IMR-90 (cell line): ENCODE data around the gene DPYSL5. TPM values are rescaled to one million over a fixed set of nuclear protein-coding genes. Genes with fewer than 3 reads are reported as not detected.

Source experiments
- ATAC-seq: fragments of 200-7000 bp; cut with Tn5 transposase; 2 replicates; pipeline ENCODE4 v1.9.1; 2020; ENCODE audit warnings: low read depth, mild to moderate bottlenecking, moderate library complexity
- BruUV-seq: library from RNA; stranded (reverse); fragments of 400-500 nt; replicated peaks from 2 replicates; lab custom pipeline; 2021; lab: Mats Ljungman, UMichigan
- CTCF ChIA-PET: fragments of 300-600 bp; formaldehyde crosslinking; extraction: SDS; loops from one replicate; lab custom pipeline; 2021; ENCODE audit warnings: antibody characterized with exemption; lab: Yijun Ruan, JAX
- POLR2A ChIA-PET: fragments of 300-600 bp; sonication (Branson Sonifier 250); formaldehyde crosslinking; loops from one replicate; lab custom pipeline; 2022; ENCODE audit warnings: antibody characterized with exemption; ENCODE audit not compliant: unreplicated experiment; lab: Charles Lee
- DNase-seq: peaks from one replicate; pipeline ENCODE4 v3.0.0; 2013
- H2AFZ ChIP-seq: replicated peaks from 2 replicates; pipeline ENCODE3; 2013; ENCODE audit warnings: low read length, mild to moderate bottlenecking; ENCODE audit not compliant: poor library complexity
- H2AK5ac ChIP-seq: 2 replicates; pipeline ENCODE4 v1.6.1; 2013; ENCODE audit warnings: low read depth, low read length, inconsistent platforms
- H2AK9ac ChIP-seq: replicated peaks from 2 replicates; pipeline ENCODE3; 2013; ENCODE audit warnings: mild to moderate bottlenecking, low read depth, low read length, moderate library complexity; ENCODE audit not compliant: poor library complexity
- H2BK120ac ChIP-seq: 2 replicates; pipeline ENCODE4 v1.6.1; 2013; ENCODE audit warnings: low read depth, low read length, inconsistent platforms
- H2BK15ac ChIP-seq: 3 replicates; pipeline ENCODE4 v1.6.1; 2013; ENCODE audit warnings: low read depth, low read length, inconsistent platforms
- H2BK20ac ChIP-seq: 2 replicates; pipeline ENCODE4 v1.6.1; 2013; ENCODE audit warnings: low read depth, mild to moderate bottlenecking, inconsistent platforms, low read length, moderate library complexity
- H2BK5ac ChIP-seq: 2 replicates; pipeline ENCODE4 v1.6.1; 2013; ENCODE audit warnings: mild to moderate bottlenecking, low read depth, low read length, inconsistent platforms; ENCODE audit not compliant: poor library complexity, severe bottlenecking
- H3K14ac ChIP-seq: replicated peaks from 2 replicates; pipeline ENCODE4 v1.6.1; 2013; ENCODE audit warnings: low read depth, low read length, inconsistent platforms
- H3K18ac ChIP-seq: 2 replicates; pipeline ENCODE4 v1.6.1; 2013; ENCODE audit warnings: low read depth, low read length, control low read depth
- H3K23ac ChIP-seq: 2 replicates; pipeline ENCODE4 v1.6.1; 2013; ENCODE audit warnings: low read depth, low read length, inconsistent platforms
- H3K27ac ChIP-seq: 2 replicates; pipeline ENCODE4 v1.5.1; 2013; ENCODE audit warnings: mild to moderate bottlenecking, control low read depth, low read length; ENCODE audit not compliant: insufficient read depth
- H3K27me3 ChIP-seq: 2 replicates; pipeline ENCODE4 v1.6.1; 2013; ENCODE audit warnings: low read length; ENCODE audit not compliant: control insufficient read depth, insufficient read depth
- H3K36me3 ChIP-seq: 2 replicates; pipeline ENCODE4 v1.6.1; 2013; ENCODE audit warnings: low read length, mixed read lengths; ENCODE audit not compliant: control insufficient read depth, insufficient read depth
- H3K4ac ChIP-seq: 2 replicates; pipeline ENCODE4 v1.6.1; 2013; ENCODE audit warnings: low read depth, low read length, inconsistent platforms
- H3K4me1 ChIP-seq: 2 replicates; pipeline ENCODE4 v1.6.1; 2013; ENCODE audit warnings: low read length, mixed read lengths; ENCODE audit not compliant: control insufficient read depth, insufficient read depth
- H3K4me2 ChIP-seq: 2 replicates; pipeline ENCODE4 v1.6.1; 2013; ENCODE audit warnings: low read depth, mild to moderate bottlenecking, control low read depth, low read length, moderate library complexity
- H3K4me3 ChIP-seq: 2 replicates; pipeline ENCODE4 v1.5.1; 2013; ENCODE audit warnings: low read depth, mild to moderate bottlenecking, control low read depth, low read length, moderate library complexity; ENCODE audit not compliant: insufficient read depth
- H3K56ac ChIP-seq: 2 replicates; pipeline ENCODE4 v1.6.1; 2013; ENCODE audit warnings: low read length, inconsistent platforms; ENCODE audit not compliant: insufficient read depth; ENCODE audit errors: extremely low read depth
- H3K79me1 ChIP-seq, 2 experiments: 2 replicates each; pipeline ENCODE4 v1.6.1; 2013; ENCODE audit warnings: low read length in 2 of 2, inconsistent platforms in 1 of 2, low read depth in 1 of 2
- H3K9ac ChIP-seq: 2 replicates; pipeline ENCODE4 v1.6.1; 2013; ENCODE audit warnings: low read depth, low read length, control low read depth
- H3K9me1 ChIP-seq: 2 replicates; pipeline ENCODE4 v1.6.1; 2013; ENCODE audit warnings: low read length, inconsistent platforms; ENCODE audit not compliant: insufficient read depth
- H3K9me3 ChIP-seq: 2 replicates; pipeline ENCODE4 v1.6.1; 2013; ENCODE audit warnings: low read length; ENCODE audit not compliant: control insufficient read depth, insufficient read depth
- H4K20me1 ChIP-seq: 2 replicates; pipeline ENCODE4 v1.6.1; 2013; ENCODE audit warnings: low read length, inconsistent platforms; ENCODE audit not compliant: insufficient read depth
- H4K5ac ChIP-seq: 2 replicates; pipeline ENCODE4 v1.6.1; 2013; ENCODE audit warnings: mild to moderate bottlenecking, low read depth, low read length, control low read depth
- H4K8ac ChIP-seq, 2 experiments: 2 replicates each; pipeline ENCODE4 v1.6.1; 2013; ENCODE audit warnings: low read depth in 2 of 2, low read length in 2 of 2, control low read depth in 1 of 2, inconsistent platforms in 1 of 2
- H4K91ac ChIP-seq: 2 replicates; pipeline ENCODE4 v1.6.1; 2013; ENCODE audit warnings: low read depth, low read length, inconsistent platforms; ENCODE audit not compliant: insufficient read depth
- BHLHE40 ChIP-seq: fragments of 150-350 bp; IDR thresholded peaks from 2 replicates; pipeline ENCODE4 v1.6.1; 2016; ENCODE audit warnings: mild to moderate bottlenecking, low read depth, low read length
- CEBPB ChIP-seq: IDR thresholded peaks from 2 replicates; pipeline ENCODE4 v1.6.1; 2012; ENCODE audit warnings: low read depth, low read length, improper control_type of control experiment
- CHD1 ChIP-seq: IDR thresholded peaks from 2 replicates; pipeline ENCODE4 v1.6.1; 2012; ENCODE audit warnings: low read depth, low read length, improper control_type of control experiment
- ELK1 ChIP-seq: fragments of 150-350 bp; IDR thresholded peaks from 2 replicates; pipeline ENCODE4 v1.6.1; 2016; ENCODE audit warnings: low read depth, mild to moderate bottlenecking, low read length, moderate library complexity, borderline replicate concordance
- FOS ChIP-seq: fragments of 150-350 bp; IDR thresholded peaks from 2 replicates; pipeline ENCODE4 v1.6.1; 2016; ENCODE audit warnings: low read depth, low read length
- MAFK ChIP-seq: IDR thresholded peaks from 2 replicates; pipeline ENCODE4 v1.6.1; 2012; ENCODE audit warnings: low read depth, low read length, improper control_type of control experiment
- MAZ ChIP-seq: IDR thresholded peaks from 2 replicates; pipeline ENCODE4 v1.6.1; 2012; ENCODE audit warnings: low read depth, mild to moderate bottlenecking, low read length, improper control_type of control experiment, moderate library complexity, borderline replicate concordance
- NFE2L2 ChIP-seq: fragments of 150-350 bp; IDR thresholded peaks from 2 replicates; pipeline ENCODE4 v1.6.1; 2016; ENCODE audit warnings: low read depth, mild to moderate bottlenecking, low read length
- POLR2A ChIP-seq: IDR thresholded peaks from 2 replicates; pipeline ENCODE4 v1.6.1; 2012; ENCODE audit warnings: mild to moderate bottlenecking, low read depth, low read length
- RAD21 ChIP-seq: IDR thresholded peaks from 2 replicates; pipeline ENCODE4 v1.6.1; 2012; ENCODE audit warnings: low read length, improper control_type of control experiment
- SMC3 ChIP-seq: fragments of 150-350 bp; IDR thresholded peaks from 2 replicates; pipeline ENCODE4 v1.6.1; 2016; ENCODE audit warnings: low read depth, mild to moderate bottlenecking, antibody characterized with exemption, low read length, moderate library complexity
- WGBS, 2 experiments: methylation state at CpG; one replicate each; pipeline versions ENCODE4 v1.1.5 to v1.1.7; 2013; ENCODE audit warnings: missing lambda C conversion rate in 2 of 2; ENCODE audit not compliant: insufficient read length in 1 of 2; ENCODE audit errors: extremely low coverage in 2 of 2; 5-methylcytosine and 5-hydroxymethylcytosine counted together
- dilution Hi-C: fragments of 300-500 bp; cut with HindIII; formaldehyde crosslinking; loops from one replicate; pipeline ENCODE4 v1.14.3; 2018; ENCODE audit warnings: low sequenced_read_pairs; ENCODE audit not compliant: unreplicated experiment
- in situ Hi-C: fragments of 300-500 bp; cut with MboI; formaldehyde crosslinking; loops from 3 replicates; pipeline ENCODE4 v1.14.3; 2019; ENCODE audit warnings: low sequenced_read_pairs, inconsistent platforms, mixed read lengths
- intact Hi-C: fragments of 100-400 bp; cut with micrococcal nuclease; formaldehyde crosslinking; loops from 2 replicates; pipeline ENCODE4 v1.10.0; 2022
- polyA plus RNA-seq, 3 experiments: library from polyadenylated mRNA; depleted of rRNA; stranded (reverse); fragments of >200 nt; gene quantifications; 2 replicates each; pipeline ENCODE4 v1.2.3, GENCODE V29; 2012; ENCODE audit warnings: low replicate concordance in 1 of 3
- total RNA-seq: library from RNA; depleted of rRNA; stranded (reverse); fragments of >200 nt; gene quantifications from 2 replicates; pipeline ENCODE4 v1.2.3, GENCODE V29; 2012

DPYSL5 gene
- total and polyA plus RNA-seq, 2 of the 4 experiments (the other 2 are of a cell fraction) = not detected

- intact Hi-C loops = no loop called here
- no peak overlapping the region for H3K56ac ChIP-seq
- no peak overlapping the region for H2BK15ac ChIP-seq
- no peak overlapping the region for H2BK5ac ChIP-seq
- no peak overlapping the region for H4K91ac ChIP-seq
- H3K4ac ChIP-seq = no peak overlapping the region
- H3K9ac ChIP-seq = no peak overlapping the region
- H3K4me3 ChIP-seq = no peak overlapping the region
- no peak overlapping the region for H2AFZ ChIP-seq
- dilution Hi-C loops = no loop called here
- no peaks in the 10 kb centered on the region for H3K4me1 ChIP-seq
- ATAC-seq (no peak), DNase-seq (no peak)
- no peak overlapping the region for H4K8ac ChIP-seq
- no TSS peak for BruUV-seq
- H2AK5ac ChIP-seq = no peak overlapping the region
- H2AK9ac ChIP-seq = no peak overlapping the region
- WGBS, 2 experiments = 63% methylated on average over 1 of the region's 4 CpGs; no CpG with 5 or more reads in 1 of the 2 experiments
- no peak overlapping the region for H2BK120ac ChIP-seq
- in situ Hi-C loops = loop anchor here (5.0 kb wide), 1 partner anchor 171 kb away; no protein-coding TSS in a partner anchor
- ChIA-PET CTCF (no interaction called here), POLR2A (no interaction called here)
- H4K20me1 ChIP-seq = no peaks in the 10 kb centered on the region
- no peaks in the 10 kb centered on the region for H3K79me1 ChIP-seq
- H3K18ac ChIP-seq = no peak overlapping the region
- peaks cover 45% of the 10 kb centered on the region for H3K27me3 ChIP-seq
- no peak overlapping the region for H4K5ac ChIP-seq
- no peak overlapping the region for H3K4me2 ChIP-seq
- H3K9me3 ChIP-seq = no peaks in the 10 kb centered on the region
- no peak overlapping the region for H3K27ac ChIP-seq
- H3K36me3 ChIP-seq = no peaks in the 10 kb centered on the region
- no peak overlapping the region for H2BK20ac ChIP-seq
- H3K23ac ChIP-seq = no peak overlapping the region
- no peak overlapping the region for H3K14ac ChIP-seq
- no peak for TF ChIP-seq CHD1
- TF ChIP-seq NFE2L2 = no peak
- TF ChIP-seq MAFK = no peak
- TF ChIP-seq POLR2A = no peak
- TF ChIP-seq FOS = no peak
- no peak for TF ChIP-seq MAZ
- no peak for TF ChIP-seq SMC3
- no peak for TF ChIP-seq CEBPB
- no peak for TF ChIP-seq ELK1
- no peak for TF ChIP-seq RAD21
- TF ChIP-seq BHLHE40 = no peak
- H3K9me1 ChIP-seq = no peaks in the 10 kb centered on the region
Observed at GRCh38 chr2:26840937-26841610, 6.9 kb upstream of the DPYSL5 start.
